GM19351 (cell line): ENCODE results near the gene ATXN10.

Experiments used
- ATAC-seq: cut with Tn5 transposase; IDR thresholded peaks from one replicate; pipeline ENCODE4 v1.9.1; 2021; ENCODE audit warnings: mild to moderate bottlenecking, moderate library complexity; ENCODE audit not compliant: unreplicated experiment

The ATXN10 gene

GRCh38 chr22:45887202-45888131, 215.8 kb downstream of the ATXN10 start:
- no peak for ATAC-seq

GRCh38 chr22:45888221-45889092, 216.8 kb downstream of the ATXN10 start:
- no peak for ATAC-seq

GRCh38 chr22:45889093-45889538, 217.5 kb downstream of the ATXN10 start:
- ATAC-seq: no peak

DNA sequence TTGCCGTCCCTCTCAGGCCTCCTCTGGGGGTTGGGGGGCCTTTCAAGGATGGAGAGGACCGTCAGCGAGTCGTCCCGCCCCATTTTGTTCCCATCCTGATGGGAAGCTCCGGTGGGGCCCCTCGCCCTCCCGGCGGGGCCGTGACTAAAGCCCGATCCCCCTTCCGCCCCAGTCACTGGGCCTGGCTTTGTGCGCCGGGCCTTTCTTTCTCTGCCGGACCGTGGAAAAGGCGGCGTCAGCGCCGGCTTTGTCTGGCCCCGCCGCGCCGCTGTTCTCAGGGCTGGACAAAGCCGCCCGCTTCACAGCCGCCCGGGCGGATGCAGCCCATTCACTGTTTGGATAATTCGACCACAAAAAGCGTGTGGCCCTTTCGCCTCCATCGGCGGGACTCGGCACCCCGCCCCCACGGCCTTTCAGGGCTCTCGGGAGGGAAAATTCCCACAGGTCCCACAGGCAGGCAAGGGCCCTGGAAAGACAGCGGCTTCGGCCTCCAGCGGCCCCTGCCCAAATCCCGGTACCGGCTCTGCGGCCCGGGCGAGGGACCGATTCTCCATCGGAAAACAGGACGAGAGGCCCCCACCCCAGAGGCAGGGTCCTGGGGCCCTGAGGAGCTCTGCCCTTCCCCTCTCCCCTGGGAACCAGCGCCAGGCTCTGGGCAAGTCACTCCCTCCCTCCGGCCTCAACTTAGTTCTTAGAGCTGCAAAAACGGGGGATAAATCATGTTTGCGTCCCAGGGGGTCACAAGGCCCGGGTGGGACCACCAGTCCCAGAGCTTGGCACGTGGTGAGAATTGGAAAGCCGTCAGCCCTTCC, 218.1 kb downstream of the ATXN10 start:
- ATAC-seq: no peak

DNA sequence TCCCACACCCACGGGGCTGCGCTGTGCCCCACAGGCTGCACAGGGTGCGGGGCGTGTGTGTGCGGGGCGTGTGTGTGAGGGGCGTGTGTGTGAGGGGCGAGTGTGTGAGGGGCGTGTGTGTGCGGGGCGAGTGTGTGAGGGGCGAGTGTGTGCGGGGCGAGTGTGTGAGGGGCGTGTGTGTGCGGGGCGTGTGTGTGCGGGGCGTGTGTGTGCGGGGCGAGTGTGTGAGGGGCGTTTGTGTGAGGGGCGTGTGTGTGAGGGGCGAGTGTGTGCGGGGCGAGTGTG, 218.7 kb downstream of the ATXN10 start:
- no peak for ATAC-seq

- no peak for ATAC-seq
Observed at GRCh38 chr22:45891021-45891421, 219.4 kb downstream of the ATXN10 start.

GRCh38 chr22:45891471-45891995, 219.9 kb downstream of the ATXN10 start:
- ATAC-seq: no peak

GRCh38 chr22:45891996-45892621, 220.5 kb downstream of the ATXN10 start:
- no peak for ATAC-seq

DNA sequence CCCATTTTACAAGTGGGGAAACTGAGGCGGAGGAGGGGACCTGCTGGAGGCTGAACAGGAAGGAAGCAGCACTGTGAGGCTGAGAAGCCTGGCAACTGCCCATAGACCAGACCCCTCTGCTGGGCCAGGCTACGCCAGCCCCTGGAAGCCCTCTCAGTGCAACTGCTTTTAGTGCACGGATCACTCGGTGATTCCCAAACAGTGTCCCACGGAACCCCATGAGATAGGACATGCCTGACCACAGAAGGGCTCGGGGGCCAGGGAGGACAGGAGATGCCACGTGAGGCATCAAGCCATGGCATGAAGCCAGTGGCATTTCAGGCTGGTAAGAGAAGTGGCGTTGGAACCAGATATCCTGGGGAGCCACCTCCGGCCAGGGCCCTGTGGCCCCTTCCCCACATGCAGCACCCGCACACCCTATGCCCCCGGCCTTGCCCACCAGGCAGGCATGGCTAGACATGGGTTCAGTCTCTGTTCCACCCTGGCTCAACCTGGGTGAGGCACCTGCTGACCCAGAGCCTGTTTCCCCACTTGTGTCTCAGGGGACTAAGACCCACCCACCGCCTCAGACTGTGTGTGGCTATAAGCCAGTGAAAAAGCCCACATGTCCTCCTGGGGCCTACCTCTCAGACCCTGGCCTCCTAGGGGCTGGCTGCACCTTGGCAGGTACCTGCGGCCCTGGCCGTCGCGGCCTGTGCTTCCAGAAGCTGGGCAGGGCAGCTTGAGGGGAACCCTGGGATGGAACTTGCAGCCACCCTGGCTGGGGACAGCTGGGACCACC, 221.2 kb downstream of the ATXN10 start:
- no peak for ATAC-seq

- no peak for ATAC-seq
Observed at GRCh38 chr22:45893516-45893915, 221.9 kb downstream of the ATXN10 start.
